NT2/D1 (cell line): ENCODE results near the gene EEF1AKMT1.

Experiments used
- SUZ12 ChIP-seq: IDR thresholded peaks from 2 replicates; pipeline ENCODE4 v1.6.1; 2011; ENCODE audit not compliant: insufficient read length, insufficient read depth; ENCODE audit errors: extremely low read depth
- YY1 ChIP-seq: IDR thresholded peaks from 2 replicates; pipeline ENCODE4 v1.6.1; 2011; ENCODE audit not compliant: insufficient read length, insufficient read depth

DNA sequence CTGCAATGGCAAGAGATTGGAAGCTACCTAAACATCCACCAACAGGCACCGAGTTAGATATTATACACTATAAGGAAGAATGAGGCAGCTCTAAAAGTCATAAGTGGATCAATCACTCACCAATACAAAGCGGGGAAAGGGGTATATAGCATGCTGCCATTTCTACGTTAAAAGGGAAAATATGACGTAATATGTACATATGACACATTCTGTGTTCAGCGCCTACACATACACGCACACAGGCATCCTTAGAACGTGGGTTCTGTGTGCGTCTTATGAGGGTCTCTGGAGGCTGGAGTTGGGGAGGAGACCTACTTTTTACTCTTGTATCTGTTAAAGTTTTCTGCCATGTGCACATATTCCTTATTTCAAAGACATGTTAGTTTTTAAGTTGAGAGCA, 64.4 kb downstream of the EEF1AKMT1 start:
- TF ChIP-seq YY1 (no peak), SUZ12 (no peak)
